Endothelial cell of umbilical vein (primary cell): ENCODE measurements around the gene CAMTA1. TPM values are rescaled to one million over a fixed set of nuclear protein-coding genes. Genes with fewer than 3 reads are reported as not detected.

Experiments
- BruUV-seq: library from RNA; stranded (reverse); fragments of 400-500 nt; replicated peaks from 2 replicates; lab custom pipeline; 2021; lab: Mats Ljungman, UMichigan
- CTCF ChIA-PET: fragments of 300-600, 350-600 bp; sonication (Branson Sonifier 250); formaldehyde crosslinking; loops from one replicate; lab custom pipeline; 2021; ENCODE audit warnings: antibody characterized with exemption, inconsistent platforms; lab: Charles Lee
- POLR2A ChIA-PET: fragments of 300-600, 350-600 bp; sonication (Branson Sonifier 250); formaldehyde crosslinking; loops from one replicate; lab custom pipeline; 2021; ENCODE audit warnings: antibody characterized with exemption, inconsistent platforms; lab: Charles Lee
- DNase-seq: peaks from one replicate; pipeline ENCODE4 v3.0.0-alpha.2; 2011; ENCODE audit warnings: low read depth, low spot score
- FAIRE-seq: peaks from 2 replicates; lab custom pipeline; 2011; peaks lifted over from hg19 to GRCh38; lab: Jason Lieb, UNC
- H2AFZ ChIP-seq: 2 replicates; pipeline ENCODE4 v1.6.0; 2012; ENCODE audit warnings: low read depth, low read length, control low read depth, inconsistent platforms
- H3K27ac ChIP-seq: 2 replicates; pipeline ENCODE4 v1.5.1; 2011; ENCODE audit warnings: low read depth, mild to moderate bottlenecking, control low read depth, low read length, moderate library complexity; ENCODE audit not compliant: insufficient read depth
- H3K27me3 ChIP-seq, 2 experiments: 2 replicates each; pipeline versions ENCODE4 v1.6.0 to v1.6.1; 2011; ENCODE audit warnings: low read length in 2 of 2, mixed read lengths in 1 of 2; ENCODE audit not compliant: control insufficient read depth in 2 of 2, insufficient read depth in 2 of 2
- H3K36me3 ChIP-seq, 2 experiments: 2 replicates in 1 of 2; 3 replicates in 1 of 2; pipeline ENCODE4 v1.5.1; 2011; ENCODE audit warnings: low read length in 2 of 2, mild to moderate bottlenecking in 1 of 2, moderate library complexity in 1 of 2; ENCODE audit not compliant: control insufficient read depth in 2 of 2, insufficient read depth in 2 of 2; ENCODE audit errors: extremely low read depth in 1 of 2
- H3K4me1 ChIP-seq: 3 replicates; pipeline ENCODE4 v1.5.1; 2011; ENCODE audit warnings: mild to moderate bottlenecking, low read length; ENCODE audit not compliant: control insufficient read depth, insufficient read depth; ENCODE audit errors: extremely low read depth
- H3K4me2 ChIP-seq: 2 replicates; pipeline ENCODE4 v1.6.1; 2011; ENCODE audit warnings: low read length, control low read depth, mixed read lengths; ENCODE audit not compliant: insufficient read depth
- H3K4me3 ChIP-seq, 3 experiments: fragments of 200-600 bp in 1 of 3; sonication (generic), shearing (Covaris generic) in 1 of 3; replicated peaks in 1 of 3; 2 replicates each; pipeline ENCODE4 v1.5.1; 2011 to 2016; ENCODE audit warnings: control low read depth in 3 of 3, low read length in 3 of 3, mild to moderate bottlenecking in 2 of 3, inconsistent platforms in 1 of 3, low read depth in 1 of 3, moderate library complexity in 1 of 3; ENCODE audit not compliant: insufficient read depth in 1 of 3
- H3K79me2 ChIP-seq: 2 replicates; pipeline ENCODE4 v1.6.0; 2012; ENCODE audit warnings: low read length, inconsistent platforms; ENCODE audit not compliant: control insufficient read depth, insufficient read depth
- H3K9ac ChIP-seq: replicated peaks from 2 replicates; pipeline ENCODE3; 2011; ENCODE audit warnings: low read length, control low read depth; ENCODE audit not compliant: insufficient read depth; ENCODE audit errors: extremely low read depth
- H3K9me1 ChIP-seq: replicated peaks from 3 replicates; pipeline ENCODE4 v1.6.0; 2011; ENCODE audit warnings: mild to moderate bottlenecking, low read length; ENCODE audit not compliant: control insufficient read depth, insufficient read depth; ENCODE audit errors: extremely low read depth
- H3K9me3 ChIP-seq: replicated peaks from 2 replicates; pipeline ENCODE4 v1.5.1; 2012; ENCODE audit warnings: low read length, inconsistent platforms; ENCODE audit not compliant: control insufficient read depth, insufficient read depth
- H4K20me1 ChIP-seq: replicated peaks from 2 replicates; pipeline ENCODE3; 2011; ENCODE audit warnings: mild to moderate bottlenecking, low read length; ENCODE audit not compliant: control insufficient read depth, insufficient read depth; ENCODE audit errors: extremely low read depth
- CTCF ChIP-seq, 2 donors: IDR thresholded peaks; 1 replicate in 1 of 2; 2 replicates in 1 of 2; pipeline ENCODE4 v1.5.1; 2011; ENCODE audit warnings: low read length in 2 of 2, mild to moderate bottlenecking in 2 of 2, moderate library complexity in 2 of 2, control low read depth in 1 of 2, inconsistent platforms in 1 of 2, low read depth in 1 of 2; ENCODE audit not compliant: insufficient read depth in 1 of 2; ENCODE audit errors: extremely low read depth in 1 of 2
- EZH2 ChIP-seq: IDR thresholded peaks from 2 replicates; pipeline ENCODE4 v1.6.1; 2012; ENCODE audit warnings: borderline replicate concordance, low read depth, mild to moderate bottlenecking, moderate library complexity, low read length, inconsistent platforms; ENCODE audit not compliant: severe bottlenecking
- FOS ChIP-seq: IDR thresholded peaks from 2 replicates; pipeline ENCODE4 v1.6.1; 2011; ENCODE audit warnings: mild to moderate bottlenecking, low read length, moderate library complexity, borderline replicate concordance; ENCODE audit not compliant: insufficient read depth
- GATA2 ChIP-seq: IDR thresholded peaks from 2 replicates; pipeline ENCODE4 v1.7.0; 2011; ENCODE audit warnings: low read depth, mild to moderate bottlenecking, moderate library complexity, mixed read lengths, low read length; ENCODE audit not compliant: insufficient read length, insufficient read depth
- JUN ChIP-seq: IDR thresholded peaks from 2 replicates; pipeline ENCODE4 v1.6.1; 2011; ENCODE audit warnings: borderline replicate concordance, low read depth; ENCODE audit not compliant: insufficient read length, insufficient read depth
- MAX ChIP-seq: IDR thresholded peaks from 2 replicates; pipeline ENCODE4 v1.6.1; 2011; ENCODE audit not compliant: insufficient read depth, insufficient read length
- MYC ChIP-seq: IDR thresholded peaks from one replicate; pipeline ENCODE4 v1.6.1; 2011; ENCODE audit warnings: mild to moderate bottlenecking, low read depth, low read length
- POLR2A ChIP-seq: IDR thresholded peaks from 2 replicates; pipeline ENCODE4 v1.6.1; 2012; ENCODE audit warnings: low read depth, mild to moderate bottlenecking, control low read depth, low read length
- POLR2AphosphoS5 ChIP-seq: IDR thresholded peaks from 2 replicates; pipeline ENCODE4 v1.6.1; 2012; ENCODE audit warnings: low read depth, mild to moderate bottlenecking, control low read depth, low read length, moderate library complexity; ENCODE audit not compliant: insufficient read depth
- dilution Hi-C: fragments of 300-500 bp; cut with MboI; formaldehyde crosslinking; loops from one replicate; pipeline ENCODE4 v1.15.0; 2019; ENCODE audit warnings: low sequenced_read_pairs; ENCODE audit not compliant: extremely low pct_ligation_motif_present
- intact Hi-C: fragments of 100-400 bp; cut with micrococcal nuclease; formaldehyde crosslinking; loops from one replicate; pipeline ENCODE4 v1.10.0; 2022
- polyA plus RNA-seq, 4 experiments: library from polyadenylated mRNA; depleted of rRNA in 3 of 4; stranded (reverse) in 3 of 4; unstranded in 1 of 4; fragments of >200 nt; gene quantifications; 2 replicates each; pipeline versions ENCODE4 v1.2.1 to v1.2.3, GENCODE V29; 2011 to 2012; ENCODE audit warnings: missing spikeins in 1 of 4
- total RNA-seq: library from RNA; stranded (reverse); gene quantifications from 2 replicates; pipeline ENCODE4 v1.2.3, GENCODE V29; 2021

CAMTA1 gene
- total and polyA plus RNA-seq, 2 donors (not counting 3 experiments of a cell fraction or from before 2014, with no cell fraction given) = 50.8 to 92.7 TPM

- TF ChIP-seq EZH2 = no peak
- TF ChIP-seq GATA2 = no peak
- no peak for TF ChIP-seq POLR2A
- TF ChIP-seq MYC = no peak
- no peak for TF ChIP-seq MAX
- no peak for TF ChIP-seq JUN
- no peak for TF ChIP-seq FOS
- TF ChIP-seq CTCF (IDR thresholded peaks at IDR 0.05; ENCODE audit: extremely low read depth in 1 of 2, insufficient read depth in 1 of 2, low read depth in 1 of 2, low read length in 2 of 2) = no peak
- no peak for TF ChIP-seq POLR2AphosphoS5
- H3K4me1 ChIP-seq = peaks cover 14% of the 10 kb centered on the region
- H3K27me3 ChIP-seq = no peaks in the 10 kb centered on the region
- no peaks in the 10 kb centered on the region for H3K9me1 ChIP-seq
- dilution Hi-C loops (no loop called here), intact Hi-C loops (no loop called here)
- peak overlapping the region; percentile 93 for H2AFZ ChIP-seq
- H3K9me3 ChIP-seq = no peaks in the 10 kb centered on the region
- H4K20me1 ChIP-seq = no peaks in the 10 kb centered on the region
- H3K9ac ChIP-seq = no peak overlapping the region
- DNase-seq = no peak
- H3K4me2 ChIP-seq = no peak overlapping the region
- no peak for FAIRE-seq
- no peaks in the 10 kb centered on the region for H3K79me2 ChIP-seq
- no peak overlapping the region for H3K4me3 ChIP-seq
- no peak overlapping the region for H3K27ac ChIP-seq
- BruUV-seq = no TSS peak
- CTCF ChIA-PET = interaction anchor here (1.3 to 1.9 kb wide), 3 partner anchors 9 to 88 kb away, joined by 3 to 7 read pairs (median 3); no protein-coding TSS in a partner anchor
- POLR2A ChIA-PET = no interaction called here
- no peaks in the 10 kb centered on the region for H3K36me3 ChIP-seq
These were observed 602.9 kb downstream of the CAMTA1 start for GRCh38 chr1:7388141-7388487.
